GM12872 (cell line): Measurements from ENCODE around the gene ZDHHC8.

Source experiments
- TF ChIP-seq, protein P1 (sequence below): IDR thresholded peaks from 3 replicates; pipeline ENCODE4 v1.5.1; 2011; ENCODE audit warnings: low read depth, mild to moderate bottlenecking, low read length, moderate library complexity; ENCODE audit not compliant: insufficient read depth

Gene ZDHHC8

GRCh38 chr22:20171288-20172140, 39.9 kb downstream of the ZDHHC8 start:
- TF ChIP-seq, protein P1, sequence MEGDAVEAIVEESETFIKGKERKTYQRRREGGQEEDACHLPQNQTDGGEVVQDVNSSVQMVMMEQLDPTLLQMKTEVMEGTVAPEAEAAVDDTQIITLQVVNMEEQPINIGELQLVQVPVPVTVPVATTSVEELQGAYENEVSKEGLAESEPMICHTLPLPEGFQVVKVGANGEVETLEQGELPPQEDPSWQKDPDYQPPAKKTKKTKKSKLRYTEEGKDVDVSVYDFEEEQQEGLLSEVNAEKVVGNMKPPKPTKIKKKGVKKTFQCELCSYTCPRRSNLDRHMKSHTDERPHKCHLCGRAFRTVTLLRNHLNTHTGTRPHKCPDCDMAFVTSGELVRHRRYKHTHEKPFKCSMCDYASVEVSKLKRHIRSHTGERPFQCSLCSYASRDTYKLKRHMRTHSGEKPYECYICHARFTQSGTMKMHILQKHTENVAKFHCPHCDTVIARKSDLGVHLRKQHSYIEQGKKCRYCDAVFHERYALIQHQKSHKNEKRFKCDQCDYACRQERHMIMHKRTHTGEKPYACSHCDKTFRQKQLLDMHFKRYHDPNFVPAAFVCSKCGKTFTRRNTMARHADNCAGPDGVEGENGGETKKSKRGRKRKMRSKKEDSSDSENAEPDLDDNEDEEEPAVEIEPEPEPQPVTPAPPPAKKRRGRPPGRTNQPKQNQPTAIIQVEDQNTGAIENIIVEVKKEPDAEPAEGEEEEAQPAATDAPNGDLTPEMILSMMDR: no peak

DNA sequence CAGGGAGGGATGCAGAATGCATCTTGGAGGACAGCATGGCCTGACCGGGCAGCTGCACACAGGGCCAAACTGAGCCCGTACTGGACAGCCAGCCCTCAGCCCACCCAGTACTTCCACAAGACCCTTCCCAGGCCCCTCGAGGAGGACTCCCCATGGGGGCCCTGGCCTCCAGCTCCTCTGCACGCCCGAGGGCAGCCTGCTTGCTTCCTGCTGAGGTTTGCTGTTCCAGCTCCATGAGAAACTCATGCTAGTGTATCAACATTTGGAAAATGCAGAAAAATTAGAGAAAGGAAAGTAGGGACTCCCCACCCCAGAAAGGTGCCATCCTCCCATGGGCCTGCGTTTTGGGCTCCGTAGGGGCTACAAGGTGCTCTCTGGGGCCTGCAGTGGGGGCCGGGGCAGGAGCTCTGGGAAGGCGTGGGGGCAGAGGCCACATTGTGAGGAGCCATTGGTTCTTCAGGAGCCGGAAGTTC, 40.6 kb downstream of the ZDHHC8 start:
- TF ChIP-seq, protein P1: no peak

GRCh38 chr22:20173246-20173645, 41.6 kb downstream of the ZDHHC8 start:
- TF ChIP-seq, protein P1: no peak

- TF ChIP-seq, protein P1: no peak
Observed at GRCh38 chr22:20173772-20174171, 42.2 kb downstream of the ZDHHC8 start.

DNA sequence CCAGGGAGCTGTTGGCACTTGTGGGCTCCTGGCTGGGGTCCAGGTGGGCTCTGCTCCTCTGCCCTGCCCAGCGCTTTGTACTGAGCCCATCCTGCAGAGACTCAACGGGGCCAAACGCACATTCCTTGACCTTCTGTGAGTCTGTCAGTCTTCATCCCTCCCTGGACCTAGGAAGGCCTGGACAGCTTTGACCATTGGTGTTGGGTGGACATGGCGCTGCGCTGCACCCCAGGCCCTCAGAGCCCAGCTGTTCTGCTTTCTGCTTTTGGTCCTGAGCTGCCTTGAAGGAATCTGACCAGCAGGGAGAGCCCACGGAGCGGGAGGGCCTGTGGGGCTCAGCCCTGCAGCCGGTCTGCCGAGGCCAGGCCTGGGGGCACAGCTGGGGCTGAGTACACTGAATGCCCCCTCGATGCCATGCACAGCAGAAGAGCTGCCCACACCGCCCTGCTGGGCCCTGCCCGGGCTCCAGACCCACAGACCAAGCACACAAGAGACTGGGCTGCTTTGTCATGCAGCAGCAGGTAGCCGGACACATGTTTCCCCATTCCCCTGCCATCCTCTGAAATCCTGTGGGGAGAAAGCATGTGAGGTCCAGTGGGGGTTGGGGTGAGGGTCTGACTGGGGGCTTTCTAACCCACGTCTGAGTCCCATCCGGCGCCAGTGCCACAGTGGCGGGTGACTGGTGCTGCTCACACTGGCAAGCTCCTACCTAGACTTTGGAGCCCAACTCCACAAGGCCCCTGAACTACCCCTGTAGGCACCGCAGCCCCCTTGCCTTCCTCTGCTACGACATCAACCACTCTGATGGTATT, 43.4 kb downstream of the ZDHHC8 start:
- TF ChIP-seq, protein P1: no peak

GRCh38 chr22:20175597-20175900, 43.9 kb downstream of the ZDHHC8 start:
- TF ChIP-seq, protein P1: no peak

GRCh38 chr22:20176421-20177085, 44.9 kb downstream of the ZDHHC8 start:
- TF ChIP-seq, protein P1: no peak
